DOHH2 (cell line): Measurements from ENCODE around the gene FBXW7.

Source experiments
- H3F3A ChIP-seq: fragments of 200-600 bp; sonication (generic), shearing (Covaris generic); 2 replicates; pipeline ENCODE4 v1.6.0; 2016; ENCODE audit warnings: antibody characterized with exemption, mild to moderate bottlenecking; ENCODE audit not compliant: control insufficient read depth, insufficient read depth
- H3K27ac ChIP-seq: fragments of 200-600 bp; sonication (generic); 2 replicates; pipeline ENCODE4 v1.5.1; 2014; ENCODE audit warnings: low read depth, mild to moderate bottlenecking, low read length, moderate library complexity
- H3K27me3 ChIP-seq: fragments of 200-600 bp; sonication (generic); 2 replicates; pipeline ENCODE4 v1.6.1; 2014; ENCODE audit warnings: mild to moderate bottlenecking, low read length, mixed read lengths; ENCODE audit not compliant: control insufficient read depth
- H3K36me3 ChIP-seq: fragments of 200-600 bp; sonication (generic); 2 replicates; pipeline ENCODE4 v1.6.1; 2014; ENCODE audit warnings: mild to moderate bottlenecking, low read length, moderate library complexity, mixed read lengths; ENCODE audit not compliant: control insufficient read depth
- H3K4me1 ChIP-seq: fragments of 200-600 bp; sonication (generic); 2 replicates; pipeline ENCODE4 v1.6.1; 2014; ENCODE audit warnings: mild to moderate bottlenecking, low read length, mixed read lengths; ENCODE audit not compliant: control insufficient read depth
- H3K4me2 ChIP-seq: fragments of 200-600 bp; sonication (generic); 2 replicates; pipeline ENCODE4 v1.6.0; 2014; ENCODE audit warnings: mild to moderate bottlenecking, low read length, moderate library complexity
- H3K4me3 ChIP-seq: fragments of 200-600 bp; sonication (generic); 2 replicates; pipeline ENCODE4 v1.5.1; 2014; ENCODE audit warnings: mild to moderate bottlenecking, low read length, mixed read lengths
- H3K79me2 ChIP-seq: fragments of 200-600 bp; sonication (generic); 2 replicates; pipeline ENCODE4 v1.6.1; 2014; ENCODE audit warnings: mild to moderate bottlenecking, low read length, mixed read lengths; ENCODE audit not compliant: control insufficient read depth
- H3K9me2 ChIP-seq: fragments of 200-600 bp; sonication (generic); replicated peaks from 2 replicates; pipeline ENCODE4 v1.6.1; 2014; ENCODE audit warnings: mild to moderate bottlenecking, low read length, mixed read lengths; ENCODE audit not compliant: control insufficient read depth
- H3K9me3 ChIP-seq: fragments of 200-600 bp; sonication (generic); 2 replicates; pipeline ENCODE4 v1.6.1; 2014; ENCODE audit warnings: antibody characterized with exemption, low read length, mixed read lengths; ENCODE audit not compliant: control insufficient read depth, insufficient read depth
- H4K20me1 ChIP-seq: fragments of 200-600 bp; sonication (generic); 2 replicates; pipeline ENCODE4 v1.6.0; 2014; ENCODE audit warnings: low read depth, mild to moderate bottlenecking, antibody characterized with exemption, low read length, moderate library complexity; ENCODE audit not compliant: control insufficient read depth, insufficient read depth
- CTCF ChIP-seq: fragments of 200-600 bp; sonication (generic); IDR thresholded peaks from one replicate; pipeline ENCODE4 v1.5.1; 2014; ENCODE audit warnings: antibody characterized with exemption, mild to moderate bottlenecking, low read depth, low read length; ENCODE audit not compliant: poor library complexity, severe bottlenecking
- EZH2phosphoT487 ChIP-seq: fragments of 200-600 bp; sonication (generic); IDR thresholded peaks from 2 replicates; pipeline ENCODE4 v1.6.1; 2017; ENCODE audit warnings: borderline replicate concordance, mild to moderate bottlenecking, antibody characterized with exemption, low read length, moderate library complexity, mixed read lengths

FBXW7 gene

GRCh38 chr4:152537881-152538280 lies 2.0 kb upstream of the FBXW7 start:
- Histone ChIP-seq H3K27me3 (no peaks in the 10 kb centered on the region), H3K27ac (no peak overlapping the region), H3K9me2 (no peaks in the 10 kb centered on the region), H3F3A (0 out of 2 replicates have a peak, but pooled peaks cover 4% of the 10 kb centered on the region), H3K4me1 (peaks cover 32% of the 10 kb centered on the region), H3K4me3 (peak overlapping the region; percentile 82), H3K9me3 (peaks cover 15% of the 10 kb centered on the region; the same call in 1 of the 2 replicates), H3K79me2 (peaks cover 72% of the 10 kb centered on the region), H4K20me1 (peaks cover 16% of the 10 kb centered on the region), H3K4me2 (peak overlapping the region; percentile 91), H3K36me3 (peaks cover 37% of the 10 kb centered on the region)
- no peak for TF ChIP-seq CTCF
- TF ChIP-seq EZH2phosphoT487: no peak

- H3F3A ChIP-seq: 0 out of 2 replicates have a peak, but pooled peaks cover 4% of the 10 kb centered on the region
- H3K27ac ChIP-seq: peak overlapping the region; percentile 83
- peak overlapping the region; percentile 91 for H3K4me2 ChIP-seq
- peaks cover 16% of the 10 kb centered on the region for H4K20me1 ChIP-seq
- peaks cover 15% of the 10 kb centered on the region; the same call in 1 of the 2 replicates for H3K9me3 ChIP-seq
- H3K27me3 ChIP-seq: no peaks in the 10 kb centered on the region
- H3K36me3 ChIP-seq: peaks cover 46% of the 10 kb centered on the region
- H3K9me2 ChIP-seq: no peaks in the 10 kb centered on the region
- peaks cover 84% of the 10 kb centered on the region for H3K79me2 ChIP-seq
- peak overlapping the region; percentile 82 for H3K4me3 ChIP-seq
- TF ChIP-seq EZH2phosphoT487 (no peak), CTCF (no peak)
- peaks cover 44% of the 10 kb centered on the region for H3K4me1 ChIP-seq
Measured at GRCh38 chr4:152536545-152537182, 772 bp upstream of the FBXW7 start.

GRCh38 chr4:152535360-152535902 lies 461 bp downstream of the FBXW7 start:
- Histone ChIP-seq H3K27me3 (no peaks in the 10 kb centered on the region), H3K27ac (peak overlapping the region; percentile 53), H3K79me2 (peaks cover 93% of the 10 kb centered on the region), H3K4me2 (peak overlapping the region; percentile 92), H3K4me3 (peak overlapping the region; percentile 82), H3K9me2 (no peaks in the 10 kb centered on the region), H3K4me1 (peaks cover 56% of the 10 kb centered on the region), H3F3A (0 out of 2 replicates have a peak, but pooled peaks cover 4% of the 10 kb centered on the region), H3K36me3 (peaks cover 53% of the 10 kb centered on the region), H3K9me3 (peaks cover 15% of the 10 kb centered on the region; the same call in 1 of the 2 replicates), H4K20me1 (peaks cover 21% of the 10 kb centered on the region)
- TF ChIP-seq CTCF (no peak), EZH2phosphoT487 (no peak)
